Fibroblast of mammary gland (primary cell): ENCODE data around the gene CRLF3.

Experiments used
- DNase-seq: peaks from one replicate; pipeline ENCODE4 v3.0.0-alpha.2; 2010; ENCODE audit warnings: low read depth
- H3K4me3 ChIP-seq: 2 replicates; pipeline ENCODE4 v1.5.1; 2011; ENCODE audit warnings: low read depth, mild to moderate bottlenecking, low read length, moderate library complexity; ENCODE audit not compliant: control insufficient read depth
- TF ChIP-seq, protein P1 (sequence below): conservative IDR thresholded peaks from 2 replicates; pipeline ENCODE4 v1.5.1; 2011; ENCODE audit warnings: low read depth, low read length, inconsistent platforms; ENCODE audit not compliant: control insufficient read depth, insufficient read depth

CRLF3 gene

GRCh38 chr17:30796016-30796415 is 28.5 kb downstream of the CRLF3 start:
- DNase-seq = no peak
- TF ChIP-seq, protein P1, sequence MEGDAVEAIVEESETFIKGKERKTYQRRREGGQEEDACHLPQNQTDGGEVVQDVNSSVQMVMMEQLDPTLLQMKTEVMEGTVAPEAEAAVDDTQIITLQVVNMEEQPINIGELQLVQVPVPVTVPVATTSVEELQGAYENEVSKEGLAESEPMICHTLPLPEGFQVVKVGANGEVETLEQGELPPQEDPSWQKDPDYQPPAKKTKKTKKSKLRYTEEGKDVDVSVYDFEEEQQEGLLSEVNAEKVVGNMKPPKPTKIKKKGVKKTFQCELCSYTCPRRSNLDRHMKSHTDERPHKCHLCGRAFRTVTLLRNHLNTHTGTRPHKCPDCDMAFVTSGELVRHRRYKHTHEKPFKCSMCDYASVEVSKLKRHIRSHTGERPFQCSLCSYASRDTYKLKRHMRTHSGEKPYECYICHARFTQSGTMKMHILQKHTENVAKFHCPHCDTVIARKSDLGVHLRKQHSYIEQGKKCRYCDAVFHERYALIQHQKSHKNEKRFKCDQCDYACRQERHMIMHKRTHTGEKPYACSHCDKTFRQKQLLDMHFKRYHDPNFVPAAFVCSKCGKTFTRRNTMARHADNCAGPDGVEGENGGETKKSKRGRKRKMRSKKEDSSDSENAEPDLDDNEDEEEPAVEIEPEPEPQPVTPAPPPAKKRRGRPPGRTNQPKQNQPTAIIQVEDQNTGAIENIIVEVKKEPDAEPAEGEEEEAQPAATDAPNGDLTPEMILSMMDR = no peak
- no peak overlapping the region for H3K4me3 ChIP-seq

- no peak overlapping the region for H3K4me3 ChIP-seq
- TF ChIP-seq, protein P1 = no peak
- no peak for DNase-seq
Observed at GRCh38 chr17:30794372-30794771, 30.1 kb downstream of the CRLF3 start.

DNA sequence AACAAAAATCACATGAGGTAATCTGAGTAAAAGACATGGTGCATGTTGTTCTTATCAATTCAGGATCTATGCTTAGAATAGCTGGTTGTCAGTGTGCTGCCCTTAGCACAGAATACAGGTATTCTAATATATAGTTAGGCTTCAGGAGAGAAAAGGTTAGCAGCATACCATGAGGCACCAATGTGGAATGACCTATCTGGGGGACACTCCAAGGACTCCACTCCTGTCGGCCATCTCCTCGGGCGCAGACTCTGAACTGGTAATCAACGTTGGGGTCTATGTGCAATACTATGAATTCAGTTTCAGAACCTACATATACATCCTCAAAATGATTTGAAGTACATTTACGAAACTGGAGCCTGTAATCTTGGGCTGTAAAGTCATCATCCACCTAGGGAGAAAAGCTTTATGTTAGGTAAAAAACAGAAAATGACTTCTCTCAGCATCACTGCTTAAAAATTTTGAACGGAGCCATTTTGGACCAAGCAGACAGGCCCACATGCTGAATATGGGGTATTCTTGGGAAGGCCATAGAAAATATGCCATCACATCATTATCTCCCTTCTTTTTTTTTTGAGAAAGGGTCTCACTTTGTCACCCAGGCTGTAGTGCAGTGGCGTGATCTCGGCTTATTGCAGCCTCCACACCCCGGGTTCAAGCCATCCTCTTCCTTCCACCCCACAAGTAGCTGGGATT is 31.1 kb downstream of the CRLF3 start:
- H3K4me3 ChIP-seq = no peak overlapping the region
- TF ChIP-seq, protein P1 = no peak
- DNase-seq = no peak

- TF ChIP-seq, protein P1 = no peak
- no peak for DNase-seq
Observed at GRCh38 chr17:30790279-30790678, 34.2 kb downstream of the CRLF3 start.

GRCh38 chr17:30788918-30789317 is 35.6 kb downstream of the CRLF3 start:
- TF ChIP-seq, protein P1 = no peak
- no peak overlapping the region for H3K4me3 ChIP-seq
- DNase-seq = no peak

More at GRCh38 chr17:30790279-30790678, 34.2 kb downstream of the CRLF3 start:
- H3K4me3 ChIP-seq = no peak overlapping the region

- DNase-seq = no peak
- TF ChIP-seq, protein P1 = no peak
- H3K4me3 ChIP-seq = no peak overlapping the region
Observed at GRCh38 chr17:30782206-30782605, 42.3 kb downstream of the CRLF3 start.
